H1 (cell line): ENCODE results near the gene CNTNAP1.

Source experiments
- BACH1 ChIP-seq: IDR thresholded peaks from 2 replicates; pipeline ENCODE4 v1.6.1; 2012; ENCODE audit warnings: low read length, improper control_type of control experiment
- EP300 ChIP-seq, 2 experiments: IDR thresholded peaks; 1 replicate in 1 of 2; 2 replicates in 1 of 2; pipeline ENCODE4 v1.6.1; 2011 to 2012; ENCODE audit warnings: low read depth in 2 of 2, low read length in 2 of 2, mild to moderate bottlenecking in 2 of 2, borderline replicate concordance in 1 of 2, inconsistent platforms in 1 of 2, moderate library complexity in 1 of 2
- EZH2 ChIP-seq: fragments of 200-600 bp; sonication (generic); IDR thresholded peaks from 2 replicates; pipeline ENCODE4 v1.7.1; 2012; ENCODE audit warnings: low read depth, mild to moderate bottlenecking, moderate library complexity, low read length, inconsistent platforms; ENCODE audit not compliant: severe bottlenecking
- FOSL1 ChIP-seq: IDR thresholded peaks from 2 replicates; pipeline ENCODE4 v1.6.1; 2011; ENCODE audit warnings: mild to moderate bottlenecking, low read depth, low read length, moderate library complexity; ENCODE audit not compliant: insufficient read depth
- MAFK ChIP-seq: IDR thresholded peaks from 2 replicates; pipeline ENCODE4 v1.6.1; 2012; ENCODE audit warnings: low read depth, mild to moderate bottlenecking, improper control_type of control experiment, low read length
- POLR2AphosphoS5 ChIP-seq: IDR thresholded peaks from 2 replicates; pipeline ENCODE4 v1.6.1; 2011; ENCODE audit warnings: low read depth, low read length
- RFX5 ChIP-seq: IDR thresholded peaks from 2 replicates; pipeline ENCODE4 v1.6.1; 2011; ENCODE audit warnings: low read depth, low read length, improper control_type of control experiment, borderline replicate concordance
- SIN3A ChIP-seq, 2 experiments: IDR thresholded peaks in 1 of 2; conservative IDR thresholded peaks in 1 of 2; 2 replicates each; pipeline ENCODE4 v1.6.1; 2011 to 2012; ENCODE audit warnings: low read length in 2 of 2, improper control_type of control experiment in 1 of 2, low read depth in 1 of 2, mild to moderate bottlenecking in 1 of 2
- TAF1 ChIP-seq: IDR thresholded peaks from 2 replicates; pipeline ENCODE4 v1.6.1; 2011; ENCODE audit warnings: mild to moderate bottlenecking, low read depth, low read length
- YY1 ChIP-seq: IDR thresholded peaks from 2 replicates; pipeline ENCODE4 v1.6.1; 2011; ENCODE audit warnings: low read depth, mild to moderate bottlenecking, low read length
- TF ChIP-seq, protein P1 (sequence below): IDR thresholded peaks from 2 replicates; pipeline ENCODE4 v1.6.1; 2012; ENCODE audit warnings: inconsistent platforms
- TF ChIP-seq, protein P2 (sequence below), 3 experiments: IDR thresholded peaks; 1 replicate in 2 of 3; 2 replicates in 1 of 3; pipeline versions ENCODE4 v1.5.1 to v1.6.1; 2011; ENCODE audit warnings: low read length in 3 of 3, mild to moderate bottlenecking in 3 of 3, inconsistent platforms in 2 of 3, low read depth in 1 of 3, moderate library complexity in 1 of 3; ENCODE audit not compliant: insufficient read depth in 1 of 3; ENCODE audit errors: control extremely low read depth in 1 of 3
- TF ChIP-seq, protein P3 (sequence below): IDR thresholded peaks from 2 replicates; pipeline ENCODE4 v1.6.1; 2011; ENCODE audit warnings: low read length, improper control_type of control experiment
- TF ChIP-seq, protein P4 (sequence below): IDR thresholded peaks from 2 replicates; pipeline ENCODE4 v1.6.1; 2012; ENCODE audit warnings: inconsistent platforms

DNA sequence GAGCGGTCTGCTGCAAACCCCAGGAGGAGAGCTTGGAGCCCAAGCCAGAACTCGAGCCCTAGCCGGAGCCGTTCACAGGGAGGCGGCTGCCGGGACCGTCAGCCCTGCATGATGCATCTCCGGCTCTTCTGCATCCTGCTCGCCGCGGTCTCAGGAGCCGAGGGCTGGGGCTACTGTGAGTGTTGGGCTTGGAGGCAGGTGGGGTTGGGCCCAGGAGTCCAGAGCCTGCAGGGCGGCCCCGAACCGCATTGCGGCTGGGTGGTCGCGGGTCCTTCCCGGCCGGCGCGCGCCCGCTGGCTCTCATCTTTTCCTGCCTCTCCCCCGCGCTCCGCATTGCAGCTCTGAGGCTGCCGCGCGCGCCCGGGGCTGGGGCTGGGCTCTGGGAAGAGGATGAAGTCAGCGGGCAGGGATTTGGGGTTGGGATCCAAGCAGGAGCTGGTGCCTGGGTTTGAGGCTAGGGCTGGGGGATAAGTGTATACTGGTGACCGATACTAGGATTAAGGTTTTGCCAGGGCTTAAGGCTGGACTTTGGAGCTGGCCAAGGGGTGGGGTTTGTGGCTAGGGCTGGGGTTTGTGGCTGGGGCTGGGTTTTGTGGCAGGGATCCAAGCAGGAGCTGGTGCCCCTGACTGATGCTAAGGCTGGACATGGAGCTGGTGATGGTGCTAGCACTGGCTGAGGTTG lies 532 bp downstream of the CNTNAP1 start:
- TF ChIP-seq, protein P1, sequence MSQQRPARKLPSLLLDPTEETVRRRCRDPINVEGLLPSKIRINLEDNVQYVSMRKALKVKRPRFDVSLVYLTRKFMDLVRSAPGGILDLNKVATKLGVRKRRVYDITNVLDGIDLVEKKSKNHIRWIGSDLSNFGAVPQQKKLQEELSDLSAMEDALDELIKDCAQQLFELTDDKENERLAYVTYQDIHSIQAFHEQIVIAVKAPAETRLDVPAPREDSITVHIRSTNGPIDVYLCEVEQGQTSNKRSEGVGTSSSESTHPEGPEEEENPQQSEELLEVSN: peak; percentile 45
- TF ChIP-seq, protein P2, sequence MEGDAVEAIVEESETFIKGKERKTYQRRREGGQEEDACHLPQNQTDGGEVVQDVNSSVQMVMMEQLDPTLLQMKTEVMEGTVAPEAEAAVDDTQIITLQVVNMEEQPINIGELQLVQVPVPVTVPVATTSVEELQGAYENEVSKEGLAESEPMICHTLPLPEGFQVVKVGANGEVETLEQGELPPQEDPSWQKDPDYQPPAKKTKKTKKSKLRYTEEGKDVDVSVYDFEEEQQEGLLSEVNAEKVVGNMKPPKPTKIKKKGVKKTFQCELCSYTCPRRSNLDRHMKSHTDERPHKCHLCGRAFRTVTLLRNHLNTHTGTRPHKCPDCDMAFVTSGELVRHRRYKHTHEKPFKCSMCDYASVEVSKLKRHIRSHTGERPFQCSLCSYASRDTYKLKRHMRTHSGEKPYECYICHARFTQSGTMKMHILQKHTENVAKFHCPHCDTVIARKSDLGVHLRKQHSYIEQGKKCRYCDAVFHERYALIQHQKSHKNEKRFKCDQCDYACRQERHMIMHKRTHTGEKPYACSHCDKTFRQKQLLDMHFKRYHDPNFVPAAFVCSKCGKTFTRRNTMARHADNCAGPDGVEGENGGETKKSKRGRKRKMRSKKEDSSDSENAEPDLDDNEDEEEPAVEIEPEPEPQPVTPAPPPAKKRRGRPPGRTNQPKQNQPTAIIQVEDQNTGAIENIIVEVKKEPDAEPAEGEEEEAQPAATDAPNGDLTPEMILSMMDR (IDR thresholded peaks at IDR 0.05; ENCODE audit: control extremely low read depth in 1 of 3, insufficient read depth in 1 of 3, low read depth in 1 of 3, low read length in 3 of 3): no peak
- TF ChIP-seq EP300 (IDR thresholded peaks at IDR 0.05; ENCODE audit: borderline replicate concordance in 1 of 2, low read depth in 2 of 2, low read length in 2 of 2) (no peak), POLR2AphosphoS5 (no peak), BACH1 (no peak), MAFK (no peak), EZH2 (peak; percentile 35), RFX5 (no peak), TAF1 (no peak; the same call in 1 of the 2 replicates), FOSL1 (no peak), YY1 (no peak), SIN3A (conservative IDR thresholded peaks at IDR 0.05 in 1 of 2, IDR thresholded peaks at IDR 0.05 in 1 of 2; ENCODE audit: low read depth in 1 of 2, low read length in 2 of 2) (no peak)
- TF ChIP-seq, protein P3, sequence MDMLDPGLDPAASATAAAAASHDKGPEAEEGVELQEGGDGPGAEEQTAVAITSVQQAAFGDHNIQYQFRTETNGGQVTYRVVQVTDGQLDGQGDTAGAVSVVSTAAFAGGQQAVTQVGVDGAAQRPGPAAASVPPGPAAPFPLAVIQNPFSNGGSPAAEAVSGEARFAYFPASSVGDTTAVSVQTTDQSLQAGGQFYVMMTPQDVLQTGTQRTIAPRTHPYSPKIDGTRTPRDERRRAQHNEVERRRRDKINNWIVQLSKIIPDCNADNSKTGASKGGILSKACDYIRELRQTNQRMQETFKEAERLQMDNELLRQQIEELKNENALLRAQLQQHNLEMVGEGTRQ: no peak
- TF ChIP-seq, protein P4, sequence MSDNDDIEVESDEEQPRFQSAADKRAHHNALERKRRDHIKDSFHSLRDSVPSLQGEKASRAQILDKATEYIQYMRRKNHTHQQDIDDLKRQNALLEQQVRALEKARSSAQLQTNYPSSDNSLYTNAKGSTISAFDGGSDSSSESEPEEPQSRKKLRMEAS: 0 out of 2 replicates have a peak, but pooled peaks have one; percentile 5
